Measurements from ENCODE around the gene ATP6V0E2.

ATP6V0E2 gene

GRCh38 chr7:149871576-149871975 lies 2.2 kb upstream of the ATP6V0E2 start:
- no peak overlapping the region for H3K4me3 ChIP-seq (replicated peaks; ENCODE audit: insufficient read depth, low read length)
- DNase-seq (ENCODE audit: low read depth in 1 of 2, low spot score in 1 of 2): no peak
- H3K27ac ChIP-seq (replicated peaks): no peak overlapping the region
- TF ChIP-seq SPI1 (IDR thresholded peaks at IDR 0.05; ENCODE audit: borderline replicate concordance, low read depth) (no peak), GABPA (IDR thresholded peaks at IDR 0.05; ENCODE audit: low read depth) (no peak), CTCF (IDR thresholded peaks at IDR 0.05; ENCODE audit: insufficient read depth, low read length) (no peak), REST (IDR thresholded peaks at IDR 0.05; ENCODE audit: insufficient replicate concordance, low read depth) (no peak)
- peaks cover 10% of the 10 kb centered on the region for H3K27me3 ChIP-seq (ENCODE audit: insufficient read depth, poor library complexity, severe bottlenecking)

GRCh38 chr7:149872419-149873073 lies 1.2 kb upstream of the ATP6V0E2 start:
- peak; percentile 54 to 63 for DNase-seq (ENCODE audit: low read depth in 1 of 2, low spot score in 1 of 2)

More at GRCh38 chr7:149872419-149873073, 1.2 kb upstream of the ATP6V0E2 start:
- no peak for TF ChIP-seq CTCF (IDR thresholded peaks at IDR 0.05; ENCODE audit: insufficient read depth, low read length)
- no peak for TF ChIP-seq GABPA (IDR thresholded peaks at IDR 0.05; ENCODE audit: low read depth)
- no peak for TF ChIP-seq POLR2AphosphoS5 (IDR thresholded peaks at IDR 0.05; ENCODE audit: low read depth)
- no peak for TF ChIP-seq REST (IDR thresholded peaks at IDR 0.05; ENCODE audit: insufficient replicate concordance, low read depth)
- no peak for TF ChIP-seq SPI1 (IDR thresholded peaks at IDR 0.05; ENCODE audit: borderline replicate concordance, low read depth)
- Histone ChIP-seq H3K27me3 (ENCODE audit: insufficient read depth, poor library complexity, severe bottlenecking) (peaks cover 10% of the 10 kb centered on the region), H3K27ac (replicated peaks) (no peak overlapping the region), H3K4me3 (replicated peaks; ENCODE audit: insufficient read depth, low read length) (peak overlapping the region; percentile 76)

Data from HL-60 (cell line).